T-helper 1 cell treated with Interleukin-12 subunit alpha and Interleukin-12 subunit beta and Interleukin-4 antibody, amounts not matched to agents 30 μg/mL and 1 μg/mL, for 36 hours (primary cell): Measurements from ENCODE around the gene NPHP3.

Source experiments
- H3K27ac Mint-ChIP-seq: one replicate; pipeline ENCODE4 v1.8.0; 2021; ENCODE audit warnings: mild to moderate bottlenecking, mixed read lengths
- H3K27me3 Mint-ChIP-seq: one replicate; pipeline ENCODE4 v1.8.0; 2021; ENCODE audit warnings: low read depth, mixed read lengths
- H3K36me3 Mint-ChIP-seq: one replicate; pipeline ENCODE4 v1.8.0; 2021; ENCODE audit warnings: low read depth, mixed read lengths
- H3K4me1 Mint-ChIP-seq: one replicate; pipeline ENCODE4 v1.8.0; 2021; ENCODE audit warnings: low read depth, mixed read lengths
- H3K4me3 Mint-ChIP-seq: one replicate; pipeline ENCODE4 v1.8.0; 2021; ENCODE audit warnings: mild to moderate bottlenecking, moderate library complexity, mixed read lengths
- H3K9me3 Mint-ChIP-seq: one replicate; pipeline ENCODE4 v1.8.0; 2021; ENCODE audit warnings: mixed read lengths

The NPHP3 gene

GRCh38 chr3:132661101-132661500 is 61.1 kb downstream of the NPHP3 start:
- Mint-ChIP-seq H3K4me1 (peaks cover 32% of the 10 kb centered on the region), H3K4me3 (peak overlapping the region; percentile 96), H3K27me3 (no peaks in the 10 kb centered on the region), H3K27ac (peak overlapping the region; percentile 97), H3K9me3 (no peaks in the 10 kb centered on the region), H3K36me3 (peaks cover 7% of the 10 kb centered on the region)

DNA sequence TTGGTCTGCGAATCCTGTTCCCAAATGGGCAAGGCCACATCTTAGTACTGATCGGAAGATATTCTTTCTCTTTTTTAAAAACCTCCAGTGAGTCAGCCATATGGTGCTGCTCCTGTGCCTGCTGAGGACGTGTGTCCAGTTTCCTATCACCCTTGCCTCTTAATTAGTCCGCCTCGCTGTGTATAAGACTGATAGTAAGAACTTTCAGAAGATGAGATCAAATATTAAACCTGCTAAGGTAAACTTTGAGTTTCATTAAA is 61.5 kb downstream of the NPHP3 start:
- Mint-ChIP-seq H3K36me3 (peaks cover 4% of the 10 kb centered on the region), H3K4me3 (peak overlapping the region; percentile 96), H3K27me3 (no peaks in the 10 kb centered on the region), H3K27ac (peak overlapping the region; percentile 97), H3K9me3 (no peaks in the 10 kb centered on the region), H3K4me1 (peaks cover 32% of the 10 kb centered on the region)

GRCh38 chr3:132660052-132660810 is 62.0 kb downstream of the NPHP3 start, which contains the start of gene UBA5:
TSS of gene UBA5 (plus strand) at chr3:132660329. CDS start at chr3:132660538, 209 bp downstream.
- Mint-ChIP-seq H3K36me3 (peaks cover 4% of the 10 kb centered on the region), H3K4me3 (peak within 1 kb of the TSS; percentile 96), H3K9me3 (no peaks in the 10 kb centered on the region), H3K27ac (peak within 1 kb of the TSS; percentile 97), H3K27me3 (no peaks in the 10 kb centered on the region), H3K4me1 (peaks cover 33% of the 10 kb centered on the region)

DNA sequence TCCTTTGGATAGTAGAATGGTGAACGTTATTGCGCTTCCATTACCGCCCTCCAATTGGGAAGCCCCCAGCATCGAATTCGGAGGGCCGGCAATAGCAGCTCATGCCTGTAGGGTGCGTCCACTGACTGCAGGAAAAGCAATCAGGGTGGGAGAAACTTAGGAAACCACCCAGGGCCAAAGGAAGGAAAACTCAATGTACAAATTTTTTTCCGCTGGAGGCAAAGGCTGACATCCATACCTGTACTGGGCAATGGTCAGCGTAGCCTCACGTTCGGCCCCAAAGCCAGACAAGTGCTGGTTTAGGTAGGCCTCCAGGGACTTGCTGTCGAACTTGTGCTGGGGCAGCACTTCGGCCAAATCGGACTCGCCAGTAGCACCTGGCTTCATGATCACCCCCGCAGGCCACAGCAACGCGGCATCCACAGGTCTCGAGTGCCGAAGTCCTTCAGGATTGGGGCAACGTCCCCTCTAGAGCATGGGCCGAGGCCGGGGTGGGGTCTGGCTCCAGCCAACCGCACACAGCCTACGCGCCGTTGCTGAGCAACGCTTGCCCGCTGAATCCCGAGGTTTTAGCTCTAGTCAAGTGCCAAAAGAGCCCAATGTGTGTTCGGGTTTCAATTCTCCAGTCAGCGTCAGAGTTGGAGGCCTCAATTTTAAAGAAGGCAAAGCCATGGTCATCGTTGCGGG is 62.7 kb downstream of the NPHP3 start, which contains the start of gene ACAD11:
ACAD11 (minus strand) TSS at position 445 of the 687 bp plus-strand sequence; CDS start at position 387, 58 bp downstream.
- peak within 1 kb of the TSS; percentile 97 for H3K27ac Mint-ChIP-seq
- H3K4me1 Mint-ChIP-seq: peaks cover 29% of the 10 kb centered on the region
- no peaks in the 10 kb centered on the region for H3K9me3 Mint-ChIP-seq
- H3K27me3 Mint-ChIP-seq: no peaks in the 10 kb centered on the region
- no peaks in the 10 kb centered on the region for H3K36me3 Mint-ChIP-seq
- peak within 1 kb of the TSS; percentile 96 for H3K4me3 Mint-ChIP-seq

DNA sequence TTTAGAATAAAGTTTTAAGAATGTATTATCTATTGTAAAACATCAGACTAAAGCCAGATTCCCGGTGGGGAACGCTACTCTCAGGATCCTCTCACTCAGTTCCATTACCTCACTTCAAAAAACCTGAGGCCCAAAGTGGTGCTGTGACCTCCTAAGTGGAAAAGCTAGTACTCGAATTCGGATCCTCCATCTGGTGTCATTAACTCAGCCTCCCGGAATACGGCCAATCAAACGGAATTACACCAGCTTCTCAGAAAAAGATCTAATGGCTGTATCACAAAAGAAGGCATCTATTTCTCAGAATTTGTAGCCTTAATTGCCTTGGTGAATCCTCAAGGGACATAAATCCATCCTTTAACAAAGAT is 63.2 kb downstream of the NPHP3 start:
- Mint-ChIP-seq H3K4me3 (peak overlapping the region; percentile 96), H3K27ac (peak overlapping the region; percentile 97), H3K9me3 (no peaks in the 10 kb centered on the region), H3K36me3 (no peaks in the 10 kb centered on the region), H3K27me3 (no peaks in the 10 kb centered on the region), H3K4me1 (peaks cover 29% of the 10 kb centered on the region)

DNA sequence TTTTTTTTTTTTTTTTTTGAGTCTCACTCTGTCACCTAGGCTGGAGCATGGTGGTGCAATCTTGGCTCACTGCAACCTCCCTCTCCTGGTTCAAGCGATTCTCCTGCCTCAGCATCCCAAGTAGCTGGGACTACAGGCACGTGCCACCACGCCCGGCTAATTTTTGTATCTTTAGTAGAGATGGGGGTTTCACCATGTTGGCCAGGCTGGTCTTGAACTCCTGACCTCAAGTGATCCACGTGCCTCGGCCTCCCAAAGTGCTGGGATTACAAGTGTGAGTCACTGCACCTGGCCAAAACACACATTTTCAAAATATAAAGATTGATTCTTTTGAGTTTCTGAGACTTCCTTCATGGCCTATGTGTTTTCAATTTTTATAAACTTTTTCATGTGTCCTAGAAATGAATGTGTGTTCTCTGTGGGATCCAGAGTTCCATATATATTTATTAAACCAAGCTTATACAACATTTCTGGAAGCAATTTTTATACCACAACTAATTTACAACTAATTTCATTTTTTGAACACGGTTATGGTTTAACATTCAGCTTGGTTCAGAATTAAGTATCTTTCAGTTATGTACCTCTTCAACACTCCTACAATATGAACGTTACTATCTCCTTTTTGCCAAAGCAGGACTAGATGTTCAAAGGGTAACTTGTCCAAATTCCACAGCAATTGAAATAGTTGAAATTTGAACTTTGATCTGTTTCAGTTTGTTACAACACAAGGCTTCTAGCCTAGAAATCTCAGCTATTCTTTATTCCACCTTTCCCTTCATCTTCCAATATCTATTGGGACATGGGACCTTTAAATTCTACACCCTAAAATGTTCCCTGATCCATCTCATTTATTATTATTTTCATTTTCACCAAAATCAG is 64.1 kb downstream of the NPHP3 start:
- Mint-ChIP-seq H3K27ac (no peak overlapping the region), H3K4me1 (peaks cover 23% of the 10 kb centered on the region)

DNA sequence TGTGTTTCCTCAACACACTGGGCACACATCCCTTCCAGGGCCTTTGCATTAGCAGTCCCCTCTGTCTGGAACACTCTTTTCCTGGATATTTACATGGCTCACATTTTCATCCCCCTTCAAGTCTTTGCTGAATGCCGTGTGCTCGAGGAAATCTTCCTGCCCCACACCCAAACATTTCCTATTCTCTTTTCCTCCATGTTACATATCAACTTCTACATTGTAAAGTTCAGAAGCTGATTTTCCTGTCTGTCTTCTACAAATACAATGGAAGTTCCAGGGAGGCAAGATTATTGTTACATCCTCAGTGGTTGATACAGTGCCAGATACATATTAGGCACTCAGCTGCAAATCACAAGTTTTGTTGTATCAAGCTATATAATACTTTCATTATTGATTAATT is 66.7 kb downstream of the NPHP3 start:
- Mint-ChIP-seq H3K36me3 (no peaks in the 10 kb centered on the region), H3K4me3 (no peak overlapping the region), H3K9me3 (no peaks in the 10 kb centered on the region), H3K27ac (no peak overlapping the region), H3K27me3 (no peaks in the 10 kb centered on the region), H3K4me1 (peaks cover 13% of the 10 kb centered on the region)

More for the DNA sequence above, 64.1 kb downstream of the NPHP3 start:
- H3K9me3 Mint-ChIP-seq: no peaks in the 10 kb centered on the region
- no peaks in the 10 kb centered on the region for H3K27me3 Mint-ChIP-seq
- H3K4me3 Mint-ChIP-seq: peak overlapping the region; percentile 96
- H3K36me3 Mint-ChIP-seq: no peaks in the 10 kb centered on the region

DNA sequence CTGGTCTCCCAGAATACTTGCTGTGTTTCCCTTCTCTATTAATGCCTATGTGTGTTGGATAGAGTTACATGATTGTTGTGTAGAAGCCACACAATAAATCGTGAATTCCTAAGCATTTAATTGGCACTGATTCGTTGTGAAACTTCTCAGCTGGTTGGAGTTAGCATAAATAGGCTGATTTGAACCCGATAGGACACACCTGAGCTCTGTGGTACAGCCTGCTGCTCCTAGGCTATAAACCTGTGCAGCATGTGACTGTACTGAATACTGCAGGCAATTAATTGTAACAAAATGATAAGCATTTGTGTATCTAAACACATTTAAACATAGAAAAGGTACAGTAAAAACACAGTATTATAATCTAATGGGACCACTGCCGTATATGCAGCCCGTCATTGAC is 67.5 kb downstream of the NPHP3 start:
- no peak overlapping the region for H3K27ac Mint-ChIP-seq
- no peaks in the 10 kb centered on the region for H3K9me3 Mint-ChIP-seq

GRCh38 chr3:132654190-132654589 is 68.0 kb downstream of the NPHP3 start:
- no peak overlapping the region for H3K4me3 Mint-ChIP-seq
- no peaks in the 10 kb centered on the region for H3K9me3 Mint-ChIP-seq
- no peak overlapping the region for H3K27ac Mint-ChIP-seq
- peaks cover 12% of the 10 kb centered on the region for H3K4me1 Mint-ChIP-seq
- H3K27me3 Mint-ChIP-seq: no peaks in the 10 kb centered on the region
- H3K36me3 Mint-ChIP-seq: no peaks in the 10 kb centered on the region

More for the DNA sequence above, 67.5 kb downstream of the NPHP3 start:
- Mint-ChIP-seq H3K36me3 (no peaks in the 10 kb centered on the region), H3K4me1 (peaks cover 13% of the 10 kb centered on the region), H3K27me3 (no peaks in the 10 kb centered on the region), H3K4me3 (no peak overlapping the region)

DNA sequence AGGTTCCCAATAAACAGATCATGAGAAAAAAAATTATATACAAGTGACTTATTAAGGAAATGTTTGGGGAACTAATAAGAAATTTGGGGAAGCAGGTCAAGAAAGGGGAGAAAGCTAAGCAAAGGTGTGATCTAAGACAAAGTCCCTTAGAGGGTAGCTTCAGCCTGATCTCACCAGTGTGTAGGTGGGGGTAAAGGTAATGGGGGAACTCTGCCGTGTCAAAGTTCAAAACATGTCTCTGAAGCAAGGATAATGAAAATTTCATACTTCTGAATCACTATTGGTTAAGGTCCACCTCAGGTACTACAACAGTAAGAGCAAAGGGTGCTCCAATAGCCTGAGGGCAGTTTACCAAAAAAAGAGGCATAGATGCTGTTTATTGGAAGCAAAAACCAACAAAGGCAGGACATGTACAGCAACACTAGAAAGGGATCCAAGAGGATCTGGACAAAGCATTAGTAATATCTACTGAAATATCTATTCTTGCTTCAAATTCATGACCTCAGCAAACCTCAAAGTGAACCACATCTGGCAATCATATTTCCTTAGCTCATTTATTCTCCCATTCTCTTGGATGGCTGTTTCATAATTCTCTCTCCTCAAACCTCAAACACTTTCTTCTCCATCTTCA is 69.5 kb downstream of the NPHP3 start:
- Mint-ChIP-seq H3K4me1 (peaks cover 4% of the 10 kb centered on the region), H3K4me3 (no peak overlapping the region)

GRCh38 chr3:132650153-132650552 is 72.1 kb downstream of the NPHP3 start:
- no peaks in the 10 kb centered on the region for H3K9me3 Mint-ChIP-seq
- no peaks in the 10 kb centered on the region for H3K36me3 Mint-ChIP-seq
- H3K27me3 Mint-ChIP-seq: no peaks in the 10 kb centered on the region
- H3K27ac Mint-ChIP-seq: no peak overlapping the region
- no peaks in the 10 kb centered on the region for H3K4me1 Mint-ChIP-seq
- H3K4me3 Mint-ChIP-seq: no peak overlapping the region

More for the DNA sequence above, 69.5 kb downstream of the NPHP3 start:
- Mint-ChIP-seq H3K9me3 (no peaks in the 10 kb centered on the region), H3K27me3 (no peaks in the 10 kb centered on the region), H3K27ac (no peak overlapping the region), H3K36me3 (no peaks in the 10 kb centered on the region)

DNA sequence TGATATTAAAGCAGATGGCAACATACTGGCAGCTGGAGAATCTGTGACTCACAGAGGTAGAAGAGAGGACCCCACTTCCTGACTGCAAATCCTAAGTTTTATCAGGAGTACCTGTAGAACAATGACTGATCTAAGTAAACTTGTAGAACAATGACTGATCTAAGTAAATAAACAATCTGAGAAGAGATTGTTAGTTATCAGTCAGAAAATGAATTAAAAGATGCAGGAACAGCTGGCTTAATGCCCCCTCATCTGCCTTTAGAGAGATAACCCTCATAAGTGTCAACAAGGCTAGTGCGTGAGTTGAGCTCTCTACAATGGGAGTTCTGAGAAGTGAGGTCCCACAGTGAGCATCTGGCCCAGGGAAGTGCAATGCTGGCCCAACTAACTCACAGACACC is 77.2 kb downstream of the NPHP3 start:
- peaks cover 4% of the 10 kb centered on the region for H3K36me3 Mint-ChIP-seq
- H3K27ac Mint-ChIP-seq: no peak overlapping the region
- H3K4me3 Mint-ChIP-seq: no peak overlapping the region
- no peaks in the 10 kb centered on the region for H3K27me3 Mint-ChIP-seq
- H3K4me1 Mint-ChIP-seq: peaks cover 1% of the 10 kb centered on the region
- no peaks in the 10 kb centered on the region for H3K9me3 Mint-ChIP-seq

GRCh38 chr3:132643366-132643765 is 78.8 kb downstream of the NPHP3 start:
- no peak overlapping the region for H3K27ac Mint-ChIP-seq
- no peak overlapping the region for H3K4me3 Mint-ChIP-seq
- peaks cover 1% of the 10 kb centered on the region for H3K4me1 Mint-ChIP-seq
- H3K36me3 Mint-ChIP-seq: peaks cover 4% of the 10 kb centered on the region
- H3K9me3 Mint-ChIP-seq: no peaks in the 10 kb centered on the region
- H3K27me3 Mint-ChIP-seq: no peaks in the 10 kb centered on the region

DNA sequence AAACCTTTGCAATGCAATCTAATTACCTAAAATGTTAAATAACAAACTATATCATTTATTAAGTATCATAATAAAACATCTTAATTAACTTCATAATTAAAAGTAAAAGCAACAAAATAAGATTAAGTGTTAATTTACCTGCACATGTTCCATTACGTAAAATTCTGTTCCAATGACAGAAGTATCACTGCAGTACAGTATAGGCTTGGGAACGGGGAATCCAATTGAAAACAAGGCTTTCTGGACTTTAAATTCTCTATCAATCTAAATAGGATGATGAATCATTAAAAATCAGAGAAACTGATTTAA is 79.7 kb downstream of the NPHP3 start:
- Mint-ChIP-seq H3K27ac (no peak overlapping the region), H3K36me3 (peaks cover 4% of the 10 kb centered on the region), H3K4me1 (peaks cover 1% of the 10 kb centered on the region), H3K9me3 (no peaks in the 10 kb centered on the region), H3K4me3 (no peak overlapping the region), H3K27me3 (no peaks in the 10 kb centered on the region)
